ENCODE data around the gene FALEC.

The FALEC gene

DNA sequence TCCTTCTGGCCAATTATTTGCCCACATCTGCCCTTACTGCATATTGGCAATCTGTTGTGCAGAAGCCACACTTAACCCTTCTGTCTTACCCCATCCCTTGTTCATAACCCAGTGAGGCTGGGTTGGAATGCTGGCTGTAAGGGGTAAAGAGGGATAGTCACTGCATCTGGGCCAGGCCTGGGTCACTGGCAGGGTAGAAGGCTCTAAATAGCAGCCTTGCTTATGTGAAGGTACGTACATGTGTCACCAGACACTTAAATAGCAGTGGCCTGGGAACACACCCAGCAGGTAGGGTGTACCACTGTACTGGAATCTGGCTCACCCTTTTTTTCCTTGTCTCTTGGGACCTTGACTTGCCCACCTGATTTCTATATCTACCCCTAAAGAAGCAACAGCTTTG is 38.2 kb upstream of the FALEC start:
- no peak for TF ChIP-seq CTCF (IDR thresholded peaks at IDR 0.05; ENCODE audit: extremely low read depth, missing control alignments)
- no peak for DNase-seq (ENCODE audit: low spot score)

DNA sequence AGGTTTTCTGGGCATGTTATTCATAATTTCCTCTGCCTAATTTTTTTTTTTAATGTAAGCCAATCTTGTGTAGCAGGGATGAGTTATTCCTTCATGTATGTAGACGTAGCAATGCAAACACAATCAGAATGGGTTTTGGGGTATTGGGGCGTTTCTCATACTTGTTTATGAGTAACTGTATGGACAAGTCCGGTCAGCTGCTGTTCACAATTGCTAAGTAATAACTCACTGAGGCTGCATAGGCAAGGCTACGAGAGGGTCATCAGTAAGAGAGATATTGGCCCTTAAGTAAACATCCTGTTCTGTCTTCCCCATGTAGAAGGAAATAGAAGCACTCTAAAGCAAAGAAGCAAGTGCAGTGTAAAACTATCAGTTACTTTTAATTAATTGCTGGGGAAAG is 37.8 kb upstream of the FALEC start:
- DNase-seq (ENCODE audit: low spot score): no peak

DNA sequence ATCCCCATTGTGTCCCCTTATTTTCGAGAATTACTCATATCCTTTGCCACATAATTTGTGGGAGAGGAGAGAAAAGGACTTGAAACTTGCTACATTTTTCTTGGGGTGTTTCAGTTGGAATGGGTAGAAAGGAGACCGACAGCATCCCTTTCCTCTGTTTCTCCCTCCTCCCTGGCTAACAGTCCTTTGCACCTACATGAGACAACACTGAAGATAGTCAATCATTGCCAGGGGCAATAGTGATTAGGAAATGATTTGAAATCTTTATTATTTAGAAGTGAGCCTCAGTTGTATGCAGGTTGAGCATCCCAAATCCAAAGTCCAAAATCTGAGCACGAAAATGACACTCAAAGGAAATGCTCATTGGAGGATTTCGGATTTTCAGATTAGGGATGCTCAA is 36.2 kb upstream of the FALEC start:
- no peak for DNase-seq (ENCODE audit: low spot score)
- TF ChIP-seq CTCF (IDR thresholded peaks at IDR 0.05; ENCODE audit: extremely low read depth, missing control alignments): no peak

More for the DNA sequence above, 37.8 kb upstream of the FALEC start:
- no peak for TF ChIP-seq CTCF (IDR thresholded peaks at IDR 0.05; ENCODE audit: extremely low read depth, missing control alignments)

DNA sequence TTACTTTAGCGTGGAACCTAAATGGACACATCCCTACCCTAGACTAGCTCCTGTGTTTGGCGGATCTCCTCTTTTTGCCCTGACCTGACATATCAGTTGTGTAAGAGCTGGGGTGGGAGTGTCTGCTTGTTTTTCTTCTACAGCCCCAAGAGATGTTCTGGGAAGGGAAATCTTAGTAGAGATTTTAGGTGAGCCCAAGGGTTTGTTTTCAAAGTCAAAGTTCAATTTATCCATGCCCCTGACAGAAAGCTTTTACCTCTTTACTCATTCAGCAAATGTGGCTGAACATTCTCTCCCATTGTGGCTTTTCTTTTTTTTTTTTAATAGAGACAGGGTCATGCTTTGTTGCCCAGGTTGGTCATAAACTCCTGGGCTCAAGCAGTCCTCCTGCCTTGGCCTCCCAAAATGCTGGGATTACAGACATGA is 35.6 kb upstream of the FALEC start:
- no peak for TF ChIP-seq CTCF (IDR thresholded peaks at IDR 0.05; ENCODE audit: extremely low read depth, missing control alignments)
- DNase-seq (ENCODE audit: low spot score): no peak

DNA sequence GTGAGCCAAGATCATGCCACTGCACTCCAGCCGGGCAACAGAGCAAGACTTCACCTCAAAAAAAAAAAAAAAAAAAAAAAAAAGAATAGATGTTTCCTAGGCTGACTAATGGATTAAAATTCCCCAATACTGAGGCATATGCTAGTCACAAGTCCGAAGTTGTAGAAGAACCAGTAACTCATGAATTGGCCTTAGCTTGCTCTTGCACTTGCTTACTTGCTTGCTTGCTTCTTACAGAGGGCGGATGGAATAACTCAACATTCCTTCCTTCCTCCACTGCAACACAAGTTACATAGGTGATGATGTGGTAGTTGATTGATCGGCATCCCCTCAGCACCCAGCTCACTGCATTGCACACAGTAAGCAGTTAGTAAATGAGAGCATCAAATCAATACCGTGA is 31.1 kb upstream of the FALEC start:
- DNase-seq (ENCODE audit: low spot score): no peak
- TF ChIP-seq CTCF (IDR thresholded peaks at IDR 0.05; ENCODE audit: extremely low read depth, missing control alignments): no peak

GRCh38 chr1:150484861-150485260 is 30.7 kb upstream of the FALEC start:
- DNase-seq (ENCODE audit: low spot score): no peak
- TF ChIP-seq CTCF (IDR thresholded peaks at IDR 0.05; ENCODE audit: extremely low read depth, missing control alignments): no peak

- TF ChIP-seq CTCF (IDR thresholded peaks at IDR 0.05; ENCODE audit: extremely low read depth, missing control alignments): no peak
- peak; percentile 94 for DNase-seq (ENCODE audit: low spot score)
Measured at GRCh38 chr1:150486966-150487762, 28.4 kb upstream of the FALEC start, which contains the start of gene TARS2. Gene TARS2 (plus strand): TSS chr1:150487419. CDS start chr1:150487451, 32 bp downstream.
